ENCODE measurements around the gene WDR4. TPM values are rescaled to one million over a fixed set of nuclear protein-coding genes. Genes with fewer than 3 reads are reported as not detected.

WDR4 gene
- total RNA-seq, 1 experiment from 2014 or later, result 55.3 TPM

Other genes starting within 250 kb of the WDR4 start
- gene PDE9A, start 225.9 kb downstream of the WDR4 start, total RNA-seq (2021), result 14.3 and 19.2 TPM in 2 replicates
- 39.1 and 39.6 TPM in 2 replicates for gene NDUFV3, start 13.8 kb upstream of the WDR4 start, total RNA-seq (2021)
- gene ERVH48-1, start 46.1 kb upstream of the WDR4 start, total RNA-seq (2021), result 0.31 and 0.34 TPM in 2 replicates
- gene PKNOX1, start 95.0 kb upstream of the WDR4 start, total RNA-seq (2021), result 30.6 and 33.8 TPM in 2 replicates
- gene CBS, start 196.3 kb upstream of the WDR4 start, total RNA-seq (2021), result 126 and 166 TPM in 2 replicates
- gene U2AF1, start 228.0 kb upstream of the WDR4 start, total RNA-seq (2021), result 24.5 and 46.7 TPM in 2 replicates